Mesendoderm (in vitro differentiated cells): ENCODE results near the gene P2RX3.
"Not testable (repeated sequence)": the region's sequence is repeated elsewhere in the genome, so short reads cannot be mapped to it uniquely, and the experiment has no call there.

Experiments
- DNase-seq: peaks from one replicate; pipeline ENCODE4 v3.0.0; 2013
- H2AK5ac ChIP-seq: 2 replicates; pipeline ENCODE4 v1.6.1; 2013; ENCODE audit warnings: low read length, inconsistent platforms
- H2BK120ac ChIP-seq: 2 replicates; pipeline ENCODE4 v1.6.1; 2013; ENCODE audit warnings: low read depth, mild to moderate bottlenecking, low read length, moderate library complexity, mixed read lengths
- H2BK15ac ChIP-seq: replicated peaks from 2 replicates; pipeline ENCODE4 v1.6.1; 2013; ENCODE audit warnings: low read depth, mild to moderate bottlenecking, moderate library complexity
- H2BK5ac ChIP-seq: 2 replicates; pipeline ENCODE4 v1.6.1; 2013; ENCODE audit warnings: low read length, inconsistent platforms
- H3K18ac ChIP-seq: 2 replicates; pipeline ENCODE4 v1.6.1; 2013; ENCODE audit warnings: mild to moderate bottlenecking, low read length, mixed read lengths
- H3K23ac ChIP-seq: one replicate; pipeline ENCODE4 v1.6.1; 2013; ENCODE audit warnings: low read length
- H3K27ac ChIP-seq: 2 replicates; pipeline ENCODE4 v1.5.1; 2013; ENCODE audit warnings: low read depth, mild to moderate bottlenecking, inconsistent platforms, low read length, moderate library complexity
- H3K27me3 ChIP-seq: 2 replicates; pipeline ENCODE4 v1.6.1; 2013; ENCODE audit warnings: low read length, control low read depth, mild to moderate bottlenecking, inconsistent platforms; ENCODE audit not compliant: insufficient read depth, poor library complexity
- H3K36me3 ChIP-seq: 2 replicates; pipeline ENCODE4 v1.6.1; 2013; ENCODE audit warnings: low read length, inconsistent platforms; ENCODE audit not compliant: control insufficient read depth, insufficient read depth
- H3K4ac ChIP-seq: one replicate; pipeline ENCODE4 v1.6.1; 2013; ENCODE audit warnings: low read depth, mild to moderate bottlenecking, low read length, moderate library complexity
- H3K4me1 ChIP-seq: 2 replicates; pipeline ENCODE4 v1.6.1; 2013; ENCODE audit warnings: low read depth, low read length, inconsistent platforms; ENCODE audit not compliant: control insufficient read depth
- H3K4me2 ChIP-seq: 2 replicates; pipeline ENCODE4 v1.6.1; 2013; ENCODE audit warnings: low read length
- H3K4me3 ChIP-seq: 2 replicates; pipeline ENCODE4 v1.5.1; 2013; ENCODE audit warnings: mild to moderate bottlenecking, low read length
- H3K56ac ChIP-seq: one replicate; pipeline ENCODE4 v1.6.1; 2013; ENCODE audit warnings: low read length
- H3K79me1 ChIP-seq: 2 replicates; pipeline ENCODE4 v1.6.1; 2013; ENCODE audit warnings: low read length, inconsistent platforms
- H3K79me2 ChIP-seq: 2 replicates; pipeline ENCODE4 v1.6.1; 2013; ENCODE audit warnings: mild to moderate bottlenecking, low read length; ENCODE audit not compliant: control insufficient read depth, insufficient read depth
- H3K9ac ChIP-seq: 2 replicates; pipeline ENCODE4 v1.6.1; 2013; ENCODE audit warnings: low read length, inconsistent platforms
- H4K5ac ChIP-seq: one replicate; pipeline ENCODE4 v1.6.1; 2013; ENCODE audit warnings: low read length
- H4K8ac ChIP-seq: one replicate; pipeline ENCODE4 v1.6.1; 2013; ENCODE audit warnings: low read depth, mild to moderate bottlenecking, control low read depth, low read length, moderate library complexity
- WGBS: extraction: QIAGEN DNeasy Blood & Tissue Kit; methylation state at CpG from one replicate; pipeline ENCODE4 v1.1.7; 2013; ENCODE audit warnings: low lambda C conversion rate, missing lambda C conversion rate; ENCODE audit not compliant: insufficient coverage; ENCODE audit errors: extremely low coverage; 5-methylcytosine and 5-hydroxymethylcytosine counted together

Gene P2RX3

DNA sequence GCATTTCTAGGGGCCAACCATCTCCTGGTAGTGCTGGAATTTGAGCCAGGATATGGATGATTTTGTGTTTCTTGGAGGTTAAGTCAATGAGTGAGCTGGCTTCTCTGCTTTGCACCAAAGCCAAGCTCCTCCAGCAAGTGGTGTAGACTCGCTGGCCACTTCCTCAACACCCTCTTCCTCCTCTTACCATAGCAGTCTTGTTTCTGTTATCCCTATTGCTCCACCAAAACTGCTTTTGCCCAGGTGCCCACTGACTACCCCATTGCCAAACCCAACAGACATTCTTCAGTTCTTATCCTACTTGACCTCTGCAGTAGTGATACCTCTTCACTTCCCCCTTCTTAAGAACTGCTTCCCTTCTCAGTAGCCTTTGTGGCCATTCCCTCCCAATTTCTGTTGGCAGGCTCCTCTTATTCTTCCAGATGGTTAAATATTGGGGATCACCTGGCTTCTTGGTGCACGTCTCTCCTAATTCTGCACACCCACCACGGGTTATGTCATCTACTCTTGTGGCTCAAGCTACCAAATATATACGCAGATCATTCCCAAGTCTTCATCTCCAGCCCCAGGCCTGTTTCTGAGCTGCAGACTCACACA lies 59.3 kb downstream of the P2RX3 start:
- H4K8ac ChIP-seq: no peak overlapping the region
- no peak overlapping the region for H3K9ac ChIP-seq
- WGBS: no CpG with 5 or more reads among the region's 4 CpGs

GRCh38 chr11:57399221-57399620 lies 61.1 kb downstream of the P2RX3 start:
- Histone ChIP-seq H3K36me3 (no peaks in the 10 kb centered on the region), H3K27ac (no peak overlapping the region), H3K4ac (no peak overlapping the region), H3K4me1 (peaks cover 3% of the 10 kb centered on the region), H3K56ac (no peak overlapping the region), H3K79me1 (no peaks in the 10 kb centered on the region), H3K79me2 (no peaks in the 10 kb centered on the region), H2BK15ac (no peak overlapping the region), H2BK5ac (no peak overlapping the region), H3K9ac (no peak overlapping the region), H2BK120ac (no peak overlapping the region), H3K4me2 (no peak overlapping the region), H3K4me3 (no peak overlapping the region), H4K8ac (no peak overlapping the region), H3K18ac (no peak overlapping the region), H4K5ac (no peak overlapping the region), H3K27me3 (no peaks in the 10 kb centered on the region), H3K23ac (no peak overlapping the region), H2AK5ac (no peak overlapping the region)
- DNase-seq: peak; percentile 8
- WGBS: no CpG with 5 or more reads among the region's 5 CpGs

More for the DNA sequence above, 59.3 kb downstream of the P2RX3 start:
- Histone ChIP-seq H3K4me1 (peaks cover 2% of the 10 kb centered on the region), H3K18ac (no peak overlapping the region), H3K27me3 (no peaks in the 10 kb centered on the region), H3K79me2 (no peaks in the 10 kb centered on the region), H2AK5ac (no peak overlapping the region), H3K56ac (no peak overlapping the region), H4K5ac (no peak overlapping the region), H2BK120ac (no peak overlapping the region), H3K4me2 (no peak overlapping the region), H3K23ac (no peak overlapping the region), H3K4me3 (no peak overlapping the region), H3K27ac (no peak overlapping the region), H3K79me1 (no peaks in the 10 kb centered on the region), H2BK15ac (no peak overlapping the region), H3K36me3 (no peaks in the 10 kb centered on the region), H3K4ac (no peak overlapping the region), H2BK5ac (no peak overlapping the region)
- no peak for DNase-seq

DNA sequence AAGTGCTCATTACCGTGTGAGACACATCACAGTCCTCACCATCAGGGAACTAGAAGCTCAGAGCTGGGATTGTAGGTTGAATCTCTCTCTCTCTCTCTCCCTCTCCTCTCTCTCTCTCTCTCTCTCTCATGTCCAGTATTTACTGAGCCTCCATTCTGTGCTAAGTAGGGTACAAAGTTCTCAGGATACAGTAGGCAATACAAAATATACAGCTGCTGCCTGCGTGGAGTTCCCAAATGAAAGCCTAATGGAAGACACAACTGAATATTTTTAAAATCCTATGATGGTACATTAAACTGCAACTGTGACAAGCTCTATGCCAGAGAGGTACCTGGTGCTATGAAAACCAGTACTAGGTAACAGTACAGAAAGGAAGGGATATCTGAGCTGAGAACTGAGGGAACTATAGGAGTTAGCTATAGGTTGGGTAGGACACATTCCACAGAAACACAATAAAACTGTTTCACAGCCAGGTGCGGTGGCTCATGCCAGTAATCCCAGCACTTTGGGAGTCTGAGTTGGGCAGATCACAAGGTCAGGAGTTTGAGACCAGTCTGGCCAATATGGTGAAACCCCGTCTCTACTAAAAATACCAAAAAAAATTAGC lies 61.9 kb downstream of the P2RX3 start:
- H3K23ac ChIP-seq: no peak overlapping the region

DNA sequence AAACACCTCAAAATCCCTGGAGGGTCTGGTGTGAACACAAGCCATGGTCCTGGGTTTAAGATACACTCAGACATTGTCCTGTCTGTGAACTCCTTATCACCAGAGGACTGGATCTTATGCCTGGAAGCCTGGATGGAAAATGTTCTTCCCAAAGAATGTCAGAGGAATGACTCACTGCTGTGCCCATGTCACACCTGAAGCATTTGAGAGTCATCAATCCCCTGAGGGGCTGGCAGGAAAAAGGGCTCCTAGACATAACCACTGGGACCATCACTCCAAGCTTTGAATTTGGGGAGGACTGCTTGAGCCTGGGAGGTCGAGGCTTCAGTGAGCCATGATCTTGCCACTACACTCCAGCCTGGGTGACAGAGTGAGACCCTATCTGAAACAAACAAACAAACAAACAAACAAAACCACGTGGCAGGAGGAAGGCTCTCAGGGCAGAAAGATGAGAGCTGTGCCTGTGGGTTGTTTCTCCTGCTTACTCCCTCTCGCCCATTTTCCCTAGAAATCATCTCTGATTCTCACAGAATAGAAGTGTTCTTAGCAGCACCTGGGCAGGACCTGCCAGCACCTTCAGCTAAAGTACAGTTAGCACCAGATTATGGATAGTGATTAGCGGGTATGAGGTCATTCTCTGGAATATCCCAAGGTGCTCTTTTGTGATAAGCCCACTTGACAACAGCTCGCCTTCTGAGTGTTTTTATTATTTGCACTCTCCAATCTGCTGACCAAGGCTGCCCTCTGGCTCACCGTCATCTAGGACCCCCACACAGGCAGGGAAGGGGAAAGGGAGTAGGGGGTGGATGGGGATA lies 64.2 kb downstream of the P2RX3 start:
- H3K79me1 ChIP-seq: no peaks in the 10 kb centered on the region
- no peak overlapping the region for H2BK15ac ChIP-seq
- H3K27ac ChIP-seq: no peak overlapping the region
- H3K4me1 ChIP-seq: peaks cover 3% of the 10 kb centered on the region
- no peak overlapping the region for H4K8ac ChIP-seq
- DNase-seq: peak; percentile 94
- H3K27me3 ChIP-seq: no peaks in the 10 kb centered on the region
- H4K5ac ChIP-seq: no peak overlapping the region
- H3K79me2 ChIP-seq: no peaks in the 10 kb centered on the region
- H3K4me2 ChIP-seq: no peak overlapping the region
- H3K9ac ChIP-seq: no peak overlapping the region
- no peak overlapping the region for H2BK120ac ChIP-seq
- H2AK5ac ChIP-seq: no peak overlapping the region
- no peak overlapping the region for H2BK5ac ChIP-seq
- no peak overlapping the region for H3K56ac ChIP-seq
- H3K23ac ChIP-seq: no peak overlapping the region
- no peaks in the 10 kb centered on the region for H3K36me3 ChIP-seq
- H3K4ac ChIP-seq: no peak overlapping the region
- H3K18ac ChIP-seq: no peak overlapping the region
- H3K4me3 ChIP-seq: no peak overlapping the region
- WGBS: no CpG with 5 or more reads among the region's 6 CpGs

More for the DNA sequence above, 61.9 kb downstream of the P2RX3 start:
- H3K27me3 ChIP-seq: no peaks in the 10 kb centered on the region
- WGBS: no CpG with 5 or more reads among the region's 4 CpGs
- no peaks in the 10 kb centered on the region for H3K79me1 ChIP-seq
- peaks cover 3% of the 10 kb centered on the region for H3K4me1 ChIP-seq
- DNase-seq: no peak
- H3K4ac ChIP-seq: no peak overlapping the region
- H2AK5ac ChIP-seq: no peak overlapping the region
- no peaks in the 10 kb centered on the region for H3K79me2 ChIP-seq
- H3K36me3 ChIP-seq: no peaks in the 10 kb centered on the region
- H4K5ac ChIP-seq: no peak overlapping the region
- H3K9ac ChIP-seq: no peak overlapping the region
- H3K56ac ChIP-seq: no peak overlapping the region
- H2BK15ac ChIP-seq: no peak overlapping the region
- H4K8ac ChIP-seq: no peak overlapping the region
- H2BK120ac ChIP-seq: no peak overlapping the region
- no peak overlapping the region for H3K4me2 ChIP-seq
- H3K18ac ChIP-seq: no peak overlapping the region
- no peak overlapping the region for H2BK5ac ChIP-seq
- no peak overlapping the region for H3K4me3 ChIP-seq
- no peak overlapping the region for H3K27ac ChIP-seq

DNA sequence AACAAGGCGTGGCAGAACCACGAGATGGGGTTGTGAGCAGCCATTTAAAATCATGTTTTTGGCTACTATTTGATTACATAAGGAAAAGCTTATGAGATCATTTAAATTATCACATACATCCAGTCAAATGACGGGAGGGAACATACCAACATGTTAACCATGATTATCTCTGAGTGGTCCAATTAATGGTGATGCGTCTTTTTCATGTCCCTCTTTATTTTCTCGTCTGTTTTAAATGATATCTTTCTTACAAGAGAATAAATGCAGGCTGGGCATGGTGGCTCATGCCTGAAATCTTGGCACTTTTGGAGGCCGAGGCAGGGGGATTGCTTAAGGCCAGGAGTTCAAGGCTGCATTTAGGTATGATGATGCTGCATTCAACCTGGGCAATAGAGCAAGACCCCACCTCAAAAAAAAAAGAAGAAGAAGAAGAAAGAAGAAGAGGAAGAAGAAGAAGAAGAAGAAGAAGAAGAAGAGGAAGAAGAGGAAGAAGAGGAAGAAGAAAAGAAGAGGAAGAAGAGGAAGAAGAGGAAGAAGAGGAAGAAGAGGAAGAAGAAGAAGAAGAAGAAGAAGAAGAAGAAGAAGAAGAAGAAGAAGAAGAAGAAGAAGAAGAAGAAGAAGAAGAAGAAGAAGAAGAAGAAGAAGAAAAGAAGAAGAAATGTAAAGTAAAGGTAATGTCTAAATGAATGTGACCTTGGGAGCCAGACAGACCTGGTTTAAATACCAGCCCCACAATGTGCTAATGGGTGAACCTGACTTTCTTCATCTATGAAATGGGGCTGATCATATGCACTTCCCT lies 65.0 kb downstream of the P2RX3 start:
- WGBS: no CpG with 5 or more reads among the region's 6 CpGs
- not testable (repeated sequence) for H3K36me3 ChIP-seq, H3K79me2 ChIP-seq, H3K4me1 ChIP-seq, H3K4ac ChIP-seq, H4K8ac ChIP-seq, H3K27me3 ChIP-seq, H4K5ac ChIP-seq, H3K27ac ChIP-seq, H2AK5ac ChIP-seq, H2BK15ac ChIP-seq, H3K23ac ChIP-seq, H3K79me1 ChIP-seq, H3K9ac ChIP-seq, H2BK5ac ChIP-seq, H3K4me2 ChIP-seq, H3K4me3 ChIP-seq, H3K56ac ChIP-seq, H2BK120ac ChIP-seq, H3K18ac ChIP-seq, DNase-seq
